Caco-2 (cell line): ENCODE results near the gene AMBRA1. TPM values are rescaled to one million over a fixed set of nuclear protein-coding genes. Genes with fewer than 3 reads are reported as not detected.

ENCODE experiments used
- BruUV-seq: library from RNA; stranded (reverse); fragments of 400-500 nt; replicated peaks from 2 replicates; lab custom pipeline; 2021; lab: Mats Ljungman, UMichigan
- CTCF ChIA-PET: fragments of 300-600 bp; sonication (Branson Sonifier 250); formaldehyde crosslinking; loops from one replicate; lab custom pipeline; 2022; ENCODE audit warnings: antibody characterized with exemption; lab: Charles Lee
- POLR2A ChIA-PET: fragments of 300-600 bp; sonication (Branson Sonifier 250); formaldehyde crosslinking; loops from one replicate; lab custom pipeline; 2022; ENCODE audit warnings: antibody characterized with exemption; lab: Charles Lee
- DNase-seq, 2 experiments: peaks; one replicate each; pipeline versions ENCODE4 v3.0.0 to v3.0.0-alpha.2; 2020 to 2022
- H3K27me3 ChIP-seq: replicated peaks from 2 replicates; pipeline ENCODE4 v1.6.0; 2011; ENCODE audit warnings: low read length; ENCODE audit not compliant: control insufficient read depth, insufficient read depth
- H3K36me3 ChIP-seq: 2 replicates; pipeline ENCODE4 v1.5.1; 2011; ENCODE audit warnings: low read length; ENCODE audit not compliant: control insufficient read depth, insufficient read depth
- H3K4me1 ChIP-seq: fragments of 250-450 bp; sonication (Bioruptor Pico); 2 replicates; pipeline ENCODE4 v1.5.1; 2020; ENCODE audit warnings: mild to moderate bottlenecking
- H3K4me3 ChIP-seq: 2 replicates; pipeline ENCODE4 v1.5.1; 2011; ENCODE audit warnings: low read depth, mild to moderate bottlenecking, control low read depth, low read length
- H3K9me3 ChIP-seq: fragments of 250-450 bp; sonication (Bioruptor Pico); 2 replicates; pipeline ENCODE4 v1.5.1; 2020; ENCODE audit warnings: mild to moderate bottlenecking, moderate library complexity
- H3K27ac Mint-ChIP-seq: one replicate; pipeline ENCODE4 v1.8.0; 2022; ENCODE audit warnings: mixed read lengths; ENCODE audit not compliant: unreplicated experiment
- H3K27me3 Mint-ChIP-seq: one replicate; pipeline ENCODE4 v1.8.0; 2022; ENCODE audit warnings: mixed read lengths; ENCODE audit not compliant: insufficient read depth, unreplicated experiment
- H3K36me3 Mint-ChIP-seq: one replicate; pipeline ENCODE4 v1.8.0; 2022; ENCODE audit warnings: mild to moderate bottlenecking, mixed read lengths; ENCODE audit not compliant: insufficient read depth, unreplicated experiment
- H3K4me1 Mint-ChIP-seq: one replicate; pipeline ENCODE4 v1.8.0; 2022; ENCODE audit warnings: low read depth, mixed read lengths; ENCODE audit not compliant: unreplicated experiment
- H3K4me3 Mint-ChIP-seq: one replicate; pipeline ENCODE4 v1.8.0; 2022; ENCODE audit warnings: mild to moderate bottlenecking, moderate library complexity, mixed read lengths; ENCODE audit not compliant: unreplicated experiment
- H3K9me3 Mint-ChIP-seq: one replicate; pipeline ENCODE4 v1.8.0; 2022; ENCODE audit warnings: mixed read lengths; ENCODE audit not compliant: unreplicated experiment
- intact Hi-C: fragments of 100-400 bp; cut with micrococcal nuclease; formaldehyde crosslinking; loops from one replicate; pipeline ENCODE4 v1.10.0; 2022; ENCODE audit not compliant: unreplicated experiment
- total RNA-seq: library from RNA; stranded (reverse); gene quantifications from 2 replicates; pipeline ENCODE4 v1.2.3, GENCODE V29; 2022
- TF ChIP-seq, protein P1 (sequence below), 2 experiments: fragments of 200-600 bp in 1 of 2; IDR thresholded peaks; 1 replicate in 1 of 2; 2 replicates in 1 of 2; pipeline versions ENCODE4 v1.5.1 to v1.8.0; 2011 to 2022; ENCODE audit warnings: antibody characterized with exemption in 1 of 2, control low read depth in 1 of 2, inconsistent platforms in 1 of 2, low read depth in 1 of 2, low read length in 1 of 2, mild to moderate bottlenecking in 1 of 2, moderate library complexity in 1 of 2; ENCODE audit not compliant: insufficient read depth in 1 of 2, severe bottlenecking in 1 of 2, unreplicated experiment in 1 of 2

Gene AMBRA1
- total RNA-seq, 1 experiment from 2014 or later, result 48.1 TPM

DNA sequence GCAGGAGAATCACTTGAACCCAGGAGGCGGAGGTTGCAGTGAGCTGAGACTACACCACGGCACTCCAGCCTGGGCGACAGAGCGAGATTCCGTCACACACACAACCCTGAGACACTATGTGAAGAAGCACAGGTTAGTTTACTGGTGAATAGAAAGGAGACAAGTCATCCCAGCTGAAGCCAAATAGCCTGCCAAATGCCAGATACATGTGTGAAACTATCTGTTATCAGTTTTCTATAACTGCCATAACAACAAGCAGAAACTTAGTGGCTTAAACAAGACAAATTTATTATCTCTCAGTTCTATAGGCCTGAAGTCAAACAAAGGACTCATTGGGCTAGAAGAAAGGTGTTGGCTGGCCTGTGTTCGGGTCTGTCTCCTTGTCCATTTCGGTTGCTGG lies 114.2 kb downstream of the AMBRA1 start:
- Mint-ChIP-seq H3K27me3 (no peaks in the 10 kb centered on the region), H3K9me3 (no peaks in the 10 kb centered on the region), H3K4me3 (no peak overlapping the region), H3K27ac (no peak overlapping the region), H3K36me3 (peaks cover 13% of the 10 kb centered on the region), H3K4me1 (peaks cover 4% of the 10 kb centered on the region)
- TF ChIP-seq, protein P1, sequence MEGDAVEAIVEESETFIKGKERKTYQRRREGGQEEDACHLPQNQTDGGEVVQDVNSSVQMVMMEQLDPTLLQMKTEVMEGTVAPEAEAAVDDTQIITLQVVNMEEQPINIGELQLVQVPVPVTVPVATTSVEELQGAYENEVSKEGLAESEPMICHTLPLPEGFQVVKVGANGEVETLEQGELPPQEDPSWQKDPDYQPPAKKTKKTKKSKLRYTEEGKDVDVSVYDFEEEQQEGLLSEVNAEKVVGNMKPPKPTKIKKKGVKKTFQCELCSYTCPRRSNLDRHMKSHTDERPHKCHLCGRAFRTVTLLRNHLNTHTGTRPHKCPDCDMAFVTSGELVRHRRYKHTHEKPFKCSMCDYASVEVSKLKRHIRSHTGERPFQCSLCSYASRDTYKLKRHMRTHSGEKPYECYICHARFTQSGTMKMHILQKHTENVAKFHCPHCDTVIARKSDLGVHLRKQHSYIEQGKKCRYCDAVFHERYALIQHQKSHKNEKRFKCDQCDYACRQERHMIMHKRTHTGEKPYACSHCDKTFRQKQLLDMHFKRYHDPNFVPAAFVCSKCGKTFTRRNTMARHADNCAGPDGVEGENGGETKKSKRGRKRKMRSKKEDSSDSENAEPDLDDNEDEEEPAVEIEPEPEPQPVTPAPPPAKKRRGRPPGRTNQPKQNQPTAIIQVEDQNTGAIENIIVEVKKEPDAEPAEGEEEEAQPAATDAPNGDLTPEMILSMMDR (IDR thresholded peaks at IDR 0.05; ENCODE audit: insufficient read depth in 1 of 2, low read depth in 1 of 2, low read length in 1 of 2, severe bottlenecking in 1 of 2, unreplicated experiment in 1 of 2), result no peak
- no peaks in the 10 kb centered on the region for H3K27me3 ChIP-seq
- H3K36me3 ChIP-seq, result no peaks in the 10 kb centered on the region
- CTCF ChIA-PET, result interaction anchor here (1.5 kb wide), 1 partner anchor 10 kb away, joined by 3 read pairs; no protein-coding TSS in a partner anchor
- BruUV-seq, result no TSS peak
- POLR2A ChIA-PET, result no interaction called here
- intact Hi-C loops, result no loop called here
- no peak for DNase-seq
- no peaks in the 10 kb centered on the region for H3K4me1 ChIP-seq
- H3K4me3 ChIP-seq, result no peak overlapping the region
- H3K9me3 ChIP-seq, result no peaks in the 10 kb centered on the region

DNA sequence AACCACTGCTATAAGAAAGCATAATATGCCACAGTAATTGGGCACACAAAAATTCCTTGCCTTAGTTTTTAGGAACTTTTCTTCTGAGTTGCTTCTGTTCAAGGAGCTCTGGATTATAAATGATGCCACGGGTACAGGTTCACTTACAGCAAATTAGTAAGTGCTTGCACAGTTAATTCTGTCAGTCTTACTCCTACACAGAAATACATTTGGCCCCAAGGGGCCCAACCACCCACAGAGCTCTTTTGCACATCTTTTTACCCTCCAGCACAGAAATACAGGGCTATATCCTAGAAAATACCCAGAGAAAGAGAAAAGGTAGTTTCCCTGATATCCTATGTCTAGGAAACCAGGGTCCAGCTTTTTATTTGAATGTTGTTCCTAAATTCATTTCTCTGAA lies 115.6 kb downstream of the AMBRA1 start:
- POLR2A ChIA-PET, result no interaction called here
- no TSS peak for BruUV-seq

DNA sequence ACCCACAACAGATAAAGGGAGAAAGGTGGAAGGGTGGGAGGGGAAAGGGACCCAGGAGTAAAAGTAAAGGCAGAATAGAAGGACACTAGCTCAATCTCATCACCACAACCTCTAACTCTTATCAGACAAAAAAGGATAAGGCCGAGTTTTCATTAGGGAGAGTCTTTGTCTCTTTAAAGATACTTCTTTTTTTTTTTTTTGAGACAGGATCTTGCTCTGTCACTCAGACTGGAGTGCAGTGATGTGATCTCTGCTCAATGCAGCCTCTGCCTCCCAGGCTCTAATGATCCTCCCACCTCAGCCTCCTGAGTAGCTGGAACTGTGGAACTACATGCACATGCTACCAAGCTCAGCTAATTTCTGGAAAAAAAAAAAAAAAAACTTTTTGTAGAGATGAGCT lies 116.7 kb downstream of the AMBRA1 start:
- Mint-ChIP-seq H3K27me3 (no peaks in the 10 kb centered on the region), H3K4me1 (peaks cover 24% of the 10 kb centered on the region), H3K36me3 (peaks cover 11% of the 10 kb centered on the region), H3K4me3 (no peak overlapping the region), H3K27ac (no peak overlapping the region), H3K9me3 (no peaks in the 10 kb centered on the region)
- ChIA-PET CTCF (interaction anchor here (0.6 to 1.9 kb wide), 2 partner anchors 10 to 13 kb away, joined by 4 to 15 read pairs; no protein-coding TSS in a partner anchor), POLR2A (interaction anchor here (0.6 to 0.7 kb wide), 2 partner anchors 70 to 159 kb away, joined by 3 read pairs; no protein-coding TSS in a partner anchor)
- Histone ChIP-seq H3K36me3 (no peaks in the 10 kb centered on the region), H3K4me3 (no peak overlapping the region), H3K4me1 (peaks cover 17% of the 10 kb centered on the region), H3K9me3 (0 out of 2 replicates have a peak, but pooled peaks cover 2% of the 10 kb centered on the region), H3K27me3 (no peaks in the 10 kb centered on the region)
- intact Hi-C loops, result no loop called here
- TF ChIP-seq, protein P1 (IDR thresholded peaks at IDR 0.05; ENCODE audit: insufficient read depth in 1 of 2, low read depth in 1 of 2, low read length in 1 of 2, severe bottlenecking in 1 of 2, unreplicated experiment in 1 of 2), result no peak
- DNase-seq, result no peak
- BruUV-seq, result no TSS peak

More for the DNA sequence above, 115.6 kb downstream of the AMBRA1 start:
- no peaks in the 10 kb centered on the region for H3K27me3 Mint-ChIP-seq
- no peaks in the 10 kb centered on the region for H3K9me3 Mint-ChIP-seq
- TF ChIP-seq, protein P1 (IDR thresholded peaks at IDR 0.05; ENCODE audit: insufficient read depth in 1 of 2, low read depth in 1 of 2, low read length in 1 of 2, severe bottlenecking in 1 of 2, unreplicated experiment in 1 of 2), result no peak
- intact Hi-C loops, result no loop called here
- H3K27me3 ChIP-seq, result no peaks in the 10 kb centered on the region
- peaks cover 7% of the 10 kb centered on the region for H3K4me1 ChIP-seq
- peaks cover 14% of the 10 kb centered on the region for H3K4me1 Mint-ChIP-seq
- CTCF ChIA-PET, result interaction anchor here (0.7 kb wide), 2 partner anchors 14 to 23 kb away, joined by 4 read pairs; no protein-coding TSS in a partner anchor
- no peaks in the 10 kb centered on the region for H3K9me3 ChIP-seq
- DNase-seq, result no peak
- no peak overlapping the region for H3K4me3 ChIP-seq
- H3K36me3 Mint-ChIP-seq, result peaks cover 12% of the 10 kb centered on the region
- H3K4me3 Mint-ChIP-seq, result no peak overlapping the region
- H3K36me3 ChIP-seq, result no peaks in the 10 kb centered on the region
- H3K27ac Mint-ChIP-seq, result no peak overlapping the region
